HG03460 (cell line): ENCODE results near the gene OTUD6A.
"Not testable (repeated sequence)": the region's sequence is repeated elsewhere in the genome, so short reads cannot be mapped to it uniquely, and the experiment has no call there.

Source experiments
- ATAC-seq: cut with Tn5 transposase; IDR thresholded peaks from one replicate; pipeline ENCODE4 v1.9.1; 2021; ENCODE audit not compliant: unreplicated experiment

The OTUD6A gene

GRCh38 chrX:70046978-70047377 lies 15.3 kb upstream of the OTUD6A start:
- ATAC-seq: no peak

GRCh38 chrX:70049406-70049805 lies 12.9 kb upstream of the OTUD6A start:
- no peak for ATAC-seq

- ATAC-seq: no peak
Observed at GRCh38 chrX:70049925-70050324, 12.3 kb upstream of the OTUD6A start, which contains the start of gene AWAT2. TSS of gene AWAT2 (minus strand) at chrX:70049938. CDS start at chrX:70049932, 6 bp downstream.

- no peak for ATAC-seq
Observed at GRCh38 chrX:70052895-70053615, 9.2 kb upstream of the OTUD6A start.

- no peak for ATAC-seq
Observed at GRCh38 chrX:70054391-70054790, 7.9 kb upstream of the OTUD6A start.

- no peak for ATAC-seq
Observed at GRCh38 chrX:70062961-70063550, 799 bp downstream of the OTUD6A start.

- no peak for ATAC-seq
Observed at GRCh38 chrX:70066646-70067045, 4.4 kb downstream of the OTUD6A start.

GRCh38 chrX:70079297-70079696 lies 17.0 kb downstream of the OTUD6A start:
- ATAC-seq: no peak

GRCh38 chrX:70079870-70080269 lies 17.6 kb downstream of the OTUD6A start:
- no peak for ATAC-seq

- no peak for ATAC-seq
Observed at GRCh38 chrX:70082723-70083122, 20.5 kb downstream of the OTUD6A start.

GRCh38 chrX:70084592-70085240 lies 22.5 kb downstream of the OTUD6A start:
- ATAC-seq: no peak

GRCh38 chrX:70087857-70088630 lies 25.8 kb downstream of the OTUD6A start:
- ATAC-seq: no peak

GRCh38 chrX:70088751-70089150 lies 26.5 kb downstream of the OTUD6A start:
- ATAC-seq: no peak

GRCh38 chrX:70089604-70090297 lies 27.5 kb downstream of the OTUD6A start:
- ATAC-seq: no peak

GRCh38 chrX:70092247-70092646 lies 30.0 kb downstream of the OTUD6A start:
- ATAC-seq: no peak

GRCh38 chrX:70096052-70096451 lies 33.8 kb downstream of the OTUD6A start:
- no peak for ATAC-seq

- no peak for ATAC-seq
Observed at GRCh38 chrX:70105229-70105628, 43.0 kb downstream of the OTUD6A start.

- not testable (repeated sequence) for ATAC-seq
Observed at GRCh38 chrX:70111436-70112026, 49.3 kb downstream of the OTUD6A start.
